ENCODE results near the gene SOX13.

SOX13 gene

DNA sequence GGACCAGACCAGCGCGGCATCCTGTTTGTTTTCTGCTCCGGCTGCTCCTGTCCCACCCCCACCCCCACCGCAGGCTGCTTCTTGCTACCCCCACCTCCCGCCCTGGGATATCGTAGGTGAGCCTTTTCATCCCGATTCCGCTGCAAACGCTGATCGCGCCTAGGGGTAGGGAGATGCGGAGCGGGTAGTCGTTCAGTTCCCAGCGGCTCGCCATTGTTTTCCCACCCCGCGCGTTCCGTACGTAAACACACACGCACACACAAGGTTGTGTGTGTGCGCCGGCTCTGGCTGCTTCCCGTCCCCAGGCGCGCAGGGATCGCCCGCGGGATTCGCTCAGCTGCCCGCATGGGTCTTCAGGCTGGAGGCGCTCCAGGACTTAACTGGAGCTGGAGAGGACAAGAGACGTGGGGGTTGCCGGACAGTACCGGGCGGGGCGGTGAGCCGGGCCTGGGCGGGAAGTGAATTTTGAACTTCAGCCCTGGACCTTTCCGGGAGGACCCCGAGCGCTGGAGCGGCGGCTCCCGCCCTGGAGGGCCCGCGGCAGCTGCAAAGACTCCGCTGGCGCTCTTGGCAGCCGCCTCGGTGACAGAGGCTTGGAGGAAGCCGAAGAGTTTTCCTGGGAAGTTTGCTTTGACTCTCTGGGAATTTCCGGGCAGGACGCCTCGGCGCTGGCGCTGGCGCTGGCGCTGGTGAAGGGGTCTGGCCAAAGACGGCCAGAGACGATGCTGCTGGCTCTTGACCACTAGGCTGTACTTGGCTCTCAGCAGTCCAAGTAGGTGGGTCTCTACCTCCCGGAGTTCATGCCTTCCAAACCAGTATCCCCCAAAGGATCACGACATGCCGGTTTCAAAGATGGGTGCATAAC lies 1.6 kb downstream of the SOX13 start:
- peak overlapping the region; percentile 72 for H3K4me3 ChIP-seq (ENCODE audit: low read depth, low read length)
- DNase-seq (ENCODE audit: low read depth) = peak; percentile 61
- TF ChIP-seq, protein P1, sequence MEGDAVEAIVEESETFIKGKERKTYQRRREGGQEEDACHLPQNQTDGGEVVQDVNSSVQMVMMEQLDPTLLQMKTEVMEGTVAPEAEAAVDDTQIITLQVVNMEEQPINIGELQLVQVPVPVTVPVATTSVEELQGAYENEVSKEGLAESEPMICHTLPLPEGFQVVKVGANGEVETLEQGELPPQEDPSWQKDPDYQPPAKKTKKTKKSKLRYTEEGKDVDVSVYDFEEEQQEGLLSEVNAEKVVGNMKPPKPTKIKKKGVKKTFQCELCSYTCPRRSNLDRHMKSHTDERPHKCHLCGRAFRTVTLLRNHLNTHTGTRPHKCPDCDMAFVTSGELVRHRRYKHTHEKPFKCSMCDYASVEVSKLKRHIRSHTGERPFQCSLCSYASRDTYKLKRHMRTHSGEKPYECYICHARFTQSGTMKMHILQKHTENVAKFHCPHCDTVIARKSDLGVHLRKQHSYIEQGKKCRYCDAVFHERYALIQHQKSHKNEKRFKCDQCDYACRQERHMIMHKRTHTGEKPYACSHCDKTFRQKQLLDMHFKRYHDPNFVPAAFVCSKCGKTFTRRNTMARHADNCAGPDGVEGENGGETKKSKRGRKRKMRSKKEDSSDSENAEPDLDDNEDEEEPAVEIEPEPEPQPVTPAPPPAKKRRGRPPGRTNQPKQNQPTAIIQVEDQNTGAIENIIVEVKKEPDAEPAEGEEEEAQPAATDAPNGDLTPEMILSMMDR (conservative IDR thresholded peaks at IDR 0.05; ENCODE audit: low read depth, low read length) = no peak

DNA sequence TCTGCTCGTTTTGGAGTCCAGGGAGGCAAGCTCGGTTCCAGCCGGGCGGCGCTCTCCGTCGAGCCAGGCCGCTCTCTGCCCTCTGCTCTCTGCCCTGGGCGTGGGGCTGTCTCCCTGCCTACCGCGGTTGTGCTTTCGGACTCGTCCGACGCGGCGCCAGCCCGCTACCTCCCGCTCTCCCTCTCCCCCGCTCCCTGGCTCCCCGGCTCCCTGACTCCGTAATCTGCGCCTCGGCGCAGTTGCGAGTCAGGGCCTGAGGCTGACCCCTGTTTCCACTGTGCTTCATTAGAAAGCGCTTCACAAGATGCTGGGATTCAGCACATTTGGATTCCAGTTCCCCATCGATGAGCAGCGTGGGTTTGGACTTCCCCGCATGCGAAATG lies 2.2 kb downstream of the SOX13 start:
- TF ChIP-seq, protein P1 (conservative IDR thresholded peaks at IDR 0.05; ENCODE audit: low read depth, low read length) = no peak
- no peak for DNase-seq (ENCODE audit: low read depth)
- peak overlapping the region; percentile 72 for H3K4me3 ChIP-seq (ENCODE audit: low read depth, low read length)

DNA sequence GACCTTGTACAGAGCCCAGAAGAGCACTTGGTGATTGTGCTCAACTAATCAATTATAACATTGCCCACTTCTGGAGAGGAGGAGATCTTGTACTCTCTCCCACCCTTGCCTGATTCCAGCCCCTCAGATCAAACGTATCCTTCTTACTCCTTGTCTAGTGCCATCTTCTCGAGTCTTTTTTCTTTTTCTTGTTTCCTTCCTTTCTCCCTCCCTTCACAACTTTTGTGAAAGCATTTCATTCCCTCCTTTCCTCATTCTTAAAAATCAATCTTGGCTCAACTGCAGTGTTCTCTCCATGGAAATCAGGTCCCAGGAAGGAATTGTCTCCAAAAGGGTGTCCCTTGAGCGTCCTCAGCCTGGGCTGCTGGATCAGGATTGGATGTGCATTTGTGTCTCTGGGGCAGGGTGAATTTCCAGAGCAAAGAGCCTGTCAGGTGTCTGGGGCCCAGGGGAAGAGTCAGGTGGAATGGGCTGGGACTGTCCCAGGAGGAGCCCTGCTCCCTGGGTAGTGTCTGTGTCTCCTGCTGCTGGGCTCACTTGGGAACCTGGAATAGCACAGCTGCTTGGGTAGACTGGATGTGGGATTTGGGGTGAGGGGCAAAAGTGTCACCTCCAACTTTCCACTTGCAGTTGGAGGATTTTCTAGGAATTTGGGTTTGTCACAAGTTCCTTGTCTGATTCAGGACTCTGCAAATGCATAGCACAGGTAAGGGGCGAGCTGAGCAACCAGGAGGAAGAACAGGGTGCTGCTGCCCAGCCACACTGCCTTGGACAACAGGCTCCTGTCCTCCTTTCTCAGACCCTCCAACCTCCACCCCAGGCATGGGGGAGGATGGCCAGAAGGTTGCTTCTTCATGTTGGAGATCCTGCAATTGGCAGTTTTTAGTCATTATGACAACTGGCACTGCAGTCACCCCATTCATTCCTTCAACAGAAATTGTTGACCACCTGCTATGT lies 3.3 kb downstream of the SOX13 start:
- DNase-seq (ENCODE audit: low read depth) = no peak
- TF ChIP-seq, protein P1 (conservative IDR thresholded peaks at IDR 0.05; ENCODE audit: low read depth, low read length) = no peak
- H3K4me3 ChIP-seq (ENCODE audit: low read depth, low read length) = no peak overlapping the region

DNA sequence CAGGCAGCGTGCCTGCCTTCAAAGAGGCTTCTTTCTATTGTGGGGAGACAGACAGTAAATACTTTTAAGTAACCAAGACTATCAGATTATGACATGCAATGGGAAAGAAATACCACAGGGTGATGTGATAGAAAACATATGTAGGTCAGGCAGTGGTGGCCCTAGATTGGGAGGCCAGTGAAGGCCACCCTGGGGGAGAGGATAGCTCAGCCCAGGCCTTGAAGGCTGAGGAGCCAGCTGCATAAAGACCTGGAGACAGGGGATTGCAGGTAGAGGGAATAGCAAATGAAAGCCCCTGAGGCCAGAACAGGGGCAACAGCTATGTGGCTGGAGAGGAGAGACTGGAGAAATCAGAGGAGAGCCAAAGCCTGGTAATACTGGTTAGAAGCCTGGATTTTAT lies 4.0 kb downstream of the SOX13 start:
- H3K4me3 ChIP-seq (ENCODE audit: low read depth, low read length) = no peak overlapping the region
- no peak for DNase-seq (ENCODE audit: low read depth)
- TF ChIP-seq, protein P1 (conservative IDR thresholded peaks at IDR 0.05; ENCODE audit: low read depth, low read length) = no peak

DNA sequence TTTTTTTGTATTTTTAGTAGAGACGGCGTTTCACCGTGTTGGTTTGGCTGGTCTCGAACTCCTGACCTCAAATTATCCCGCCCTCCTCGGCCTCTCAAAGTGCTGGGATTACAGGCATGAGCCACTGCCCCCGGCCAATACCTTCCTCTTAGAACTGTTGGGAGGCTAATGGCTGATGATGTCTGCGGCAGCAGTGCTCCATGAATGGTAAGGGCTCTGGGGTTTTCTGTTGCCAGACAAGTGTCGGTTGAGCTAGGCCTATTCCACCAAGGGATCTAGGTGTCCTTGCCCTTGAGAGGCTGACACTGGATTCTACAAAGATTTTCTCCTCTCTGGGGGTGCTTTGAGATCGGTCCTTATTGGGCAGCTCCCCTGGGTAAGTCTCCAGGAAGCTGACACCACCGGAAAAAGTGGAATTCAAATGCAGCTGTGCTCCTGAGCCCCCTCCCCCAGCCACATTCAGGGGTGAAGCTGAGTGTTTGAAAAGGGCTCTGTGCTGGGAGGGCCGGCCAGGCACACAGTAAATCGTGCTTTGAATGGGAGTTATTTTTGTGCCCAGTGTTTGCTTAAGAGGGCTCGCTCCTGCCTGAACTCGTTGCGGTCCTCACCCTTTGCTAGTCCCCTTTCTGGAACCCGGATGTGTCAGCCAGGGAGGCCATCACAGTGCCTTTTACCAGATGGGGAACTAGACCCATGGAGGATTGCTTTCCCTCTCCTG lies 5.2 kb downstream of the SOX13 start:
- H3K4me3 ChIP-seq (ENCODE audit: low read depth, low read length) = no peak overlapping the region
- TF ChIP-seq, protein P1 (conservative IDR thresholded peaks at IDR 0.05; ENCODE audit: low read depth, low read length) = no peak
- DNase-seq (ENCODE audit: low read depth) = peak; percentile 44

DNA sequence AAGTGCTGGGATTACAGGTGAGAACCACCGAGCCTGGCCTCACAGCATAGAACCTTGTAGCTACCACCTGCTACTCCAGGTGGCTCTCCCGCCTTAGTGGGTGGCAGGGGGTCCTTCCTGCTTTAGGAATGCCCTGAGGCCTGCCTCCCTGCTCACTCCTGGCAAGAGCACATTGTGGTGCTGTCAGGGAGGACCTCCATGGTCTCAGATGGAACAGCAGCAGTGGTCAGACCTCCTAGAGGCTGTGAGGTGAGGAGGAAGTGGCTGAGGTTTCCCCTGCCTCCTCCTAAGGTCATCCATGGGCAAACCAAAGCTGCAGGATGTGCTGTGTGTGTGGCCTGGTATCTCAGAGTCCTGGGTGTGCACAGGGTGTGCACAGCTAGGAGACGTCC lies 6.7 kb downstream of the SOX13 start:
- no peak overlapping the region for H3K4me3 ChIP-seq (ENCODE audit: low read depth, low read length)
- no peak for DNase-seq (ENCODE audit: low read depth)
- TF ChIP-seq, protein P1 (conservative IDR thresholded peaks at IDR 0.05; ENCODE audit: low read depth, low read length) = no peak

All from choroid plexus epithelial cell (primary cell).